Choroid plexus epithelial cell (primary cell): ENCODE data around the gene TNNT3.
"Not testable (repeated sequence)": the region's sequence is repeated elsewhere in the genome, so short reads cannot be mapped to it uniquely, and the experiment has no call there.

Experiments used
- DNase-seq: peaks from one replicate; pipeline ENCODE4 v3.0.0-alpha.2; 2010; ENCODE audit warnings: low read depth
- H3K4me3 ChIP-seq: 2 replicates; pipeline ENCODE4 v1.5.1; 2011; ENCODE audit warnings: low read depth, mild to moderate bottlenecking, control low read depth, low read length, moderate library complexity
- TF ChIP-seq, protein P1 (sequence below): conservative IDR thresholded peaks from 2 replicates; pipeline ENCODE4 v1.5.1; 2011; ENCODE audit warnings: low read depth, mild to moderate bottlenecking, control low read depth, inconsistent platforms, low read length, moderate library complexity

Gene TNNT3

GRCh38 chr11:1936072-1936780 is 16.7 kb downstream of the TNNT3 start:
- no peak overlapping the region for H3K4me3 ChIP-seq
- no peak for DNase-seq
- TF ChIP-seq, protein P1, sequence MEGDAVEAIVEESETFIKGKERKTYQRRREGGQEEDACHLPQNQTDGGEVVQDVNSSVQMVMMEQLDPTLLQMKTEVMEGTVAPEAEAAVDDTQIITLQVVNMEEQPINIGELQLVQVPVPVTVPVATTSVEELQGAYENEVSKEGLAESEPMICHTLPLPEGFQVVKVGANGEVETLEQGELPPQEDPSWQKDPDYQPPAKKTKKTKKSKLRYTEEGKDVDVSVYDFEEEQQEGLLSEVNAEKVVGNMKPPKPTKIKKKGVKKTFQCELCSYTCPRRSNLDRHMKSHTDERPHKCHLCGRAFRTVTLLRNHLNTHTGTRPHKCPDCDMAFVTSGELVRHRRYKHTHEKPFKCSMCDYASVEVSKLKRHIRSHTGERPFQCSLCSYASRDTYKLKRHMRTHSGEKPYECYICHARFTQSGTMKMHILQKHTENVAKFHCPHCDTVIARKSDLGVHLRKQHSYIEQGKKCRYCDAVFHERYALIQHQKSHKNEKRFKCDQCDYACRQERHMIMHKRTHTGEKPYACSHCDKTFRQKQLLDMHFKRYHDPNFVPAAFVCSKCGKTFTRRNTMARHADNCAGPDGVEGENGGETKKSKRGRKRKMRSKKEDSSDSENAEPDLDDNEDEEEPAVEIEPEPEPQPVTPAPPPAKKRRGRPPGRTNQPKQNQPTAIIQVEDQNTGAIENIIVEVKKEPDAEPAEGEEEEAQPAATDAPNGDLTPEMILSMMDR: no peak

DNA sequence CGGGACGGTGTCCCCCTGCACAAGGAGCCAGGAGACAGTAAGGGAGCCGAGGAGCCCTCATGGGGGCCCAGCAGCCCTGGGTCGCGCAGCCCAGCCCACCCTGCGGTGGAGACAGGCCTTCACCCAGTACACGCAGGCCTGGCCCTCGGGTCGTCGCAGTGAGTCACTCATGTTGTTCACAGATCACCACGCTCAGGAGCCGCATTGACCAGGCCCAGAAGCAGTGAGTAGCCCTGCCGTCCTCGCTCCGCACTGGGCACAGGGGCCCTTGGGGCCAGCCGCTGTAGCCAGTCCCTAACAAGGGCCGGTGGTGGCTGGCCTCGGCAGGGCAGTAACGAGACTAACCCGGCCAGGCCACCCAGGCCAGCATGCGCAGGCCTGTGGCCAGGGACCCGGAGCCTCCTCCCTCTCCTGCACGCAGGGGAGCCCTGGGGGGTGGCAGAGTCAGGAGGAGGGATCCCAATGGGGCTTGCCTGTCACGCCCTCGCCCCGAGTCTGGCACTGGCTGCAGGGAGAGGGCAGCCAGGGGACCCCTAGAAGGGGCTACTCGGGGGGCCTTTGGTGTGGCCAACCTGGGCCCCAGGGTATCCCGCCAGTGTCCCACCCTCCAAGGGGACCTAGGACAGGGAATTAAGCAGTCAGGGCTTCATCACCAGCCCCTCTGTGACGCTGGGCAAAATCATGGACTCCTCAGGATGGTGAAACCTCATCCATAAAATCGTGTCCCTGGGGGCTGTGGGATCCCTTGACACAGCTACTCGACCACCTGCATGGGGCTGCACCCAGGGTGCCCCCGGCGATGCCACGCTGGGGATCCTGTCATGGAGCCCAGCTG is 17.5 kb downstream of the TNNT3 start:
- DNase-seq: no peak
- no peak overlapping the region for H3K4me3 ChIP-seq
- TF ChIP-seq, protein P1: no peak

GRCh38 chr11:1937616-1938342 is 18.3 kb downstream of the TNNT3 start:
- no peak overlapping the region for H3K4me3 ChIP-seq
- TF ChIP-seq, protein P1: no peak
- DNase-seq: no peak

- no peak for DNase-seq
- TF ChIP-seq, protein P1: no peak
- no peak overlapping the region for H3K4me3 ChIP-seq
Observed at GRCh38 chr11:1938343-1939005, 19.0 kb downstream of the TNNT3 start.

- TF ChIP-seq, protein P1: no peak
- no peak for DNase-seq
- no peak overlapping the region for H3K4me3 ChIP-seq
Observed at GRCh38 chr11:1939006-1939625, 19.6 kb downstream of the TNNT3 start.

- not testable (repeated sequence) for H3K4me3 ChIP-seq
- DNase-seq: peak; percentile 30
Observed at GRCh38 chr11:1939788-1940187, 20.3 kb downstream of the TNNT3 start.
